DMS 273 treated with DMSO at 0.1 percent for 48 hours (cell line): ENCODE measurements around the gene INTS6.

ENCODE experiments used
- DNase-seq: peaks from one replicate; lab custom pipeline; 2025; lab: John Stamatoyannopoulos, UW

The INTS6 gene

DNA sequence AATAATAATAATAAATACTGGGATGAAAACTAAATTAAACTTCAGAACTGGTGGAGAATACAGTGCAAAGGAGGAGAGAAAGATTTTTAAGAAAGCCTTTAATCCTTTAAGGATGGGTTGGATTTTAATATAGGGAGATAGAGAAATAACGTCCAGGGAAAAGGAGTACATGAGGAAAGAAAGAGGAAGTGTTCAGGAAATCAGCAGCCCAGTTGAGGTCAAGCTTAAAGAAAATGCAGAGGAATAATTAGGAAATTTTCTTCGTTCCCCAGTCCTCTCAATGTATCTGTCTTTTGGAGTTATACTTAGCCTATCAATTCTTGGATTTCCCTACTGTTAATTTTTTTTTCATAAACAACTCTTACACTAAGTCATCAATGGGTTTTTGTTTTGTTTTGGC is 47.7 kb downstream of the INTS6 start:
- DNase-seq: no peak

DNA sequence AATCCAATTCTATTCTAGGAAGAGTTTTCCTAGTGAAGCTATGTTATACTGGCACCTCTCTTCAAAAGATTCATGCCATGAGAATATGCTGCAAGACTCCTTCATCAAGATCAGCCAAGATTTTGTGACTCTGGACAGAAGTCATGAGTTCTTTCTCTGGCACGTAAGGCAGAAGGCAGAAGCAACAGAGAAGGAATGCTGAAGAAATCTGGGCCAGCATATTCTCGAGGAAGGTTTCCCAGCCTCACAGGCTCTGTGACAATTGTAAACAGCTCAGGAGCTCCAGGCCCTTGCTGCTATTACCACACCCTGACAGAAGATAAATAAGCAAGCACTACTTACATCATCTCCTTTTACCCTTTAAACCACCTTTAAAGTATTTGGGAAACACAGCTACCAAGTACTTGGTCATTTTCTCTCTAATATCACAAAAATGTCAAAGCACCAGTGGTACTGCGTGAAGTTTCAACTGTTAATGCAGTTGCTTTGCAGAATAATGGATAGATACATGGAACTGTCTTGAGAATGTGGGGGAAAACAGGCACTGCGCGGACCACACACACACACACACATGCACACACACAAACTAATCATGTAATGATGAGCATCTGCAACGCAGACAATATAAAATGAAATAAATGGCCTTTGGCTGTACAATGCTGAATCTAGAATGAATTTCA is 55.4 kb downstream of the INTS6 start:
- DNase-seq: no peak

DNA sequence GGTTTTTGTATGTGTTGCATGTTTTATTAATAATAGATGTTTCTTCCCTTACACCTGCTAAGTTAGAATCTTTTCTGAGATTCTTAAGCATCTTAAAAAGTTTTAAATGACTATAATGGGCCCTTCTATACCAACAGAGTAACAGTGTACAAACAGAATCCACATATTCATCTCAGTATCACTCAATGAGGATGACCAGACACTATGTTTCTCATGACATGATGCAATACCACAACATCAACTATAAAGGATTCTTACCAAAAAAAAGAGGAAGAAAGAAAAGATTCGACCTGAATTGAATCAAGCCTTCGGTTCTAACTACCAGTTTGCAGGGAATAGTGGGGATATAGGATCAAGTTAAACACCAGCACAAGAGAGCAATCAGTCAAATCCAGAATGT is 56.5 kb downstream of the INTS6 start:
- DNase-seq: no peak

DNA sequence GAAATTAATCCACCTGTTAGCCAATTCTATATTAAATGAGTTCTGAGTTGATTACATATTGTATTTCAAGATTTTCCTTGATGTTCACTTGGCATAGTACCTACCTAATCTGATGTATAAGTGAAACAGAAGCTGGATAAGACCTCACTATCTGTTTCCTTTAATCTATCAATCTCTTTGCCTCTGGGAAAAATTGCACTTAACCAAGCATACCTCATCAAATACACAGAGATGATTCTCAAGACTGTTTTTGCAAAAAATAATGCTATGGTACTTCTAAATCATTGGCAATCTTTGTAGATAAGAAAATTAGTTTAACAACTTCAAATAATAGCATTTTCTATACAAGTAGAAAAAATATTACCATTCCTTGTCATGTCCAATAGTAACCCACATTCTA is 58.1 kb downstream of the INTS6 start:
- DNase-seq: no peak

- DNase-seq: no peak
These were observed 67.7 kb downstream of the INTS6 start for GRCh38 chr13:51385114-51385513.

- DNase-seq: no peak
These were observed 72.6 kb downstream of the INTS6 start for GRCh38 chr13:51380269-51380668.

- DNase-seq: no peak
These were observed 79.4 kb downstream of the INTS6 start for GRCh38 chr13:51373451-51373850.

DNA sequence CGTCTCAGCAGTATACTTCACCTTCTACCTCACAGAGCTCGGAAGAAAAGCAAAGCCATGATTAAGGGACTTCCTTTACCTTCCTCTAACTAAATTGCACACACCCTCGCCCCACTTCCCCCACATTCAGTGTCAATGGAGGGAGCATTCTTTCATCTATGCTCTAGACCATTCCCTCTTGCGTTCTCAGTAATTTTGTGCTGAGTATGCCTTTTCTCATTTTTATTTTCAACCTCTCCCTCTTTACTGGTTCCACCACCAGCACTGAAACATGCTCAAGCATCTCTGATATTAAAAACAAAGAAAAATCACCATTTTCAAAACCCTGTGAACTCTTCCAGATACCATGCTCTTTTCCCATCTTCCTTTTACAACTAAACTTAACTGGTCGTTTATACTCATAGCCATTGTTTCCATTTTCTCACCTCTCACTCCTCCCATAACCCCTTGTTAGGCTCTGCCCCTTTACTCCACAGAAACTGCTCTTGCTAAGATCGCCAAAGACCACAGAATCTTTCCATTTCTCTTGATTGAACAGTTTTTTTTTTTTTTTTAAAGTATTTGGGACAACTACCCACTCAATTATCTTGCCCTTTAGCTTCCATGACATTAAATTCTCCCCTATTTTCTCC is 81.0 kb downstream of the INTS6 start:
- DNase-seq: no peak

DNA sequence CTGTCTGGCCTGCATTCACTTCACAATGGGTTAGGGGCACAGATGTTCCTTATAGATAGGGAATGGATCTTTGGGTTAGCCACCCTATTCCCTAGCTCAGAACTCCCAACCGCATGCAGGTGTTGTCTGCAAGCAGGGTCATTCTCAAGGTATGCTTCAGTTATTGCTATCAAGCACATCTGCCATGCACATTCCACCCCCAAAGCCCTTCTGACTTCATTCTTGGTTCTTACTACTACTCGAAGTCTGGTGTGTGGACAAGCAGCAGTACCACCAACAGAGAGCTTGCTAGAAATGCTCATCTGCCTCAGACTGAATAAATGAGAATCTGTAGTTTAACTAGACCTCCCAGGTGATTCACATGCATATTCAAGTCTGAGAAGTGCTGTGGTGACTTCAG is 82.0 kb downstream of the INTS6 start:
- DNase-seq: no peak

DNA sequence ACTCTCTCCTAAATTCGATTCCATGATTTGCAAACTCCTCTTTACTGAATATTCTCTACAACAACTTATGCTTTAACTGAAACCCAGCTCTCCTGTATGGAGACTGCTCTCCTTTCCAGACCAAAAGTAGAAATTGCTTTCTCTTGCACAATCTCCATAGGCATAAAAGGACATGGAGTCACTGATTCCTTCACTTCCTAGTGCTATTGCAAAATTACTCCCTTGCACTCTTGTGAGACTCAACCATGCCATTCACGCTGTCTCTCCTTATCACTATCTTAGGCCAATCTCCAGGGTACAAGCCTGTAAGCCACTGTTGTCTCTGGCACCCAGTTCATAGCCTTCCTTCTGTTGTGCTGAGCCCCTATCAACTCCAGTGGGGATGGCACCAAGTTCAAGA is 82.7 kb downstream of the INTS6 start:
- no peak for DNase-seq

GRCh38 chr13:51364404-51365008 is 88.3 kb downstream of the INTS6 start:
- no peak for DNase-seq

- DNase-seq: no peak
These were observed 89.2 kb downstream of the INTS6 start for GRCh38 chr13:51363625-51364024.

- no peak for DNase-seq
These were observed 91.7 kb downstream of the INTS6 start for GRCh38 chr13:51361106-51361505.

DNA sequence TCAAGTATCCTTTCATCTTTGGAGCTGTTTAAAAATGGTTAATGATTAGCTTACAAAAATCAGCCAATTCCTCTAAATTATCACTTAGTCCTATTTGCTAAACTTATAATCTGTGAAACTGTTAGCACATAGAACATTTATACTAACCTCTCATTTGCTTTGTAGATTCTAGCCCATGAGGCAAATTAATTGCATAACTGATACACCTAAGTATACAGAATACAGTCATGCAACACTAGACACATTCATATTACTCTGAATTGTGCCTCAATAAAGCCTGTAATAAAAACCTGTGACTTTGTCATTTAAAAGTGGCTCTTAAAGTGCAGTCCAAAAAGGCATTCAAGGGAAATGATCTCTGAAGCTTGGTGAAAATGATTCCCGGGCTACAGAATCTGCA is 92.3 kb downstream of the INTS6 start:
- DNase-seq: no peak

GRCh38 chr13:51359352-51359751 is 93.5 kb downstream of the INTS6 start:
- DNase-seq: no peak

DNA sequence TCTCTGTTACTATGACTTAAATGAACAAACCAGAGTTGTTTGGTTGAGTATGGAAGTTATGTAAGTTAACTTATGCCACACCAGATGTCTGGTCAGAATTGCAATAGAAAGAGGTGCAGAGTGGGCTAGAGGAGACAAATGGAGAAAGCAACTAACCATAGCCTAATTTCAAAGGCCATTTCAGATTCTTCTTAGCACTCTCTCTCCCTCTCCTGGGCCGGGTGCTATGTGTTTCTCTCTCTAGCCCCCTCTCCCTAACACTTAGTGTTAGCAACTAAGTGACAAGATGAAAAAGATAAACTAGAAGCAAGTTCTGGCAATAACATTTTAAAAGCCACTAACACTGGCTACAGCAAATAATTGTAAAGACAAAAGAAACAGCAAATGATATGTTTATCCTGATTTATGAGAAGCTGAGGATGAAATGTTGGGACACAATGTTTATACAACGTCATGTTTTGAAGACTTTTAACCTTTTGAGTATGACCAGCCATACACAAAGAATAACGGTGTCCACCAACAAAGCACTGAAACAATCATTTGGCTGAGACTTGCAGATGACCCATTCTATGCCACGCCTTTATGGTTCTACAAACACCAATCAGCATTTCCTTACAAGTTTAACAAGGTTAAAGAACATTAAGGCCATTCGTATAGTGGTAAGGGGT is 94.8 kb downstream of the INTS6 start:
- DNase-seq: no peak

DNA sequence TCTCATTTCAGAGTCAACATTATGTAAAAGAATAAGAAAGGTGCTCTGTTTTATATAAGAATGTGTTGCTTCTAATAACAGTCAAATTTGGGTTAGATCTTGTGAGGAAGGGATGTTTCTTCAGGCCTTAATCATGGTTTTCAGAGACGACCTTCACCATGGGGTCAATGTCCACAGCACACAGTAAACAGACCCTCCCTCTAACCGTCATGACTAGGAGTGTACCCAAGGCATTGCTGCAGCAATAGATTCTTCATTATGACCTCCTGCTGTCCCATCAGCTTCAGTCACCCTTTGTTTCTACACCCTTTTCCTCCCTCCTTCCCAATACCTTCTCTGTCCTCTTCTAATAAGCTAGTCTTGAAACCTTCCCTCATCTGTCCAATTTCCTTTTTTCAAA is 97.6 kb downstream of the INTS6 start:
- no peak for DNase-seq

- DNase-seq: no peak
These were observed 103.8 kb downstream of the INTS6 start for GRCh38 chr13:51349016-51349415.

DNA sequence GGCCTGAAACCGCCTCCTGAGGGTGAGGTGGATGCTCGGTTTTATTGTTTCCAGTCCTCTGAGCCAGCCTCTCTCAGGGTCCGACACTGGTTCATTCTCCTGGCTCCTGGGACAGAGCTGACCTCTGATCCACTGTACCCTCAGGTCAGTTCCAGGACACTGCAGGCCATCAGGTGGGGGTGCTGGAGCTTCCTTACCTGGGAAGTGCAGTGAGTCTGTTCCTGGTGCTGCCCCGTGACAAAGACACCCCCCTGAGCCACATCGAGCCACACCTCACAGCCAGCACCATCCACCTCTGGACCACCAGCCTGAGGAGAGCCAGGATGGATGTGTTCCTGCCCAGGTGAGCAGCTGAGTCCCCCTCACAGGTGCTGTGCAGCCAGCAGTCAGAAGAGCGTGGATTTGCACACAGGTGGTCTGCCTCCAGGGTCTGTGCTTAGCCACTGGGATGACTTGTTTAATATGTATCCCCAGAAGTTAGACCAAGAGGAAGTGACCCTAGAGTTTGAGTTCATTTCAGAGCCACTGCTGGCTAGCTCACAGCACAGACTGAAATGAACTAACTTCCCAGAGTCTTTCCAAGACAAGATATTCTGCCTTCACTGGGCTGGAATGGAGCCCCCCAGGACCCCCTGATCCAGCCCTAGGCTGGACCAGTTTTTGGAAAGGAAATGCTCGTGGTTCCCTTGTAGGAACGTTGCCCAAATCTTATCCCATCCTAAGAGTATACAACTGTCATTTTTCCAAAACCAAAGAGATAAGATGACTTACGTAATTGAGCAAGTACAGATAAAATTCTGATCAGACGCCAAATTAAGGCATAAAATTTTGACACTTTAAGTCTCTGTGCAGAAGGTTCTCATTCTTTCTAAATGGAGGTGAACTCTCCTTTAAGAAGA is 104.5 kb downstream of the INTS6 start:
- no peak for DNase-seq

- no peak for DNase-seq
These were observed 105.7 kb downstream of the INTS6 start for GRCh38 chr13:51347099-51347498.

- no peak for DNase-seq
These were observed 106.4 kb downstream of the INTS6 start for GRCh38 chr13:51346397-51346796.

DNA sequence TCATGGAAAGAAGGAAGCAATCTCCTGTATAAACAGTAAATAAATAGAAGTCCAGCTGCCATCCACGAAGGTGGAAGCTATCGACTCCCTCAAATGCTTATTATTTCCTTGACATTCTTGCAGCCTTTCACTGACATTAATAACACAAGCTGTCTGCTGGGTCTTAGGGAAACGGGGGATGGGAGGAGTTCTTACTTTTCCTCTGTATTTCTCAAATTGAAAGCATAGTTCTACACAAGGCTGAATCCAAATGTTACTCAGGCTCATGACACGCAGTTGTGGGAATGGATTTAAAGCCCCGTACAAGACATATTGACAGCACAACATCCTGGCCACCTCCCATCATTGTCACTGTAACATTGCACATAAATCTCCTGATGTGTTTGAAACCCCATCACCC is 109.4 kb downstream of the INTS6 start:
- DNase-seq: no peak
